HG02759 (cell line): ENCODE data around the gene GJA1.
"Not testable (repeated sequence)": the region's sequence is repeated elsewhere in the genome, so short reads cannot be mapped to it uniquely, and the experiment has no call there.

Experiments
- ATAC-seq: cut with Tn5 transposase; IDR thresholded peaks from one replicate; pipeline ENCODE4 v1.9.1; 2021; ENCODE audit warnings: mild to moderate bottlenecking, moderate library complexity; ENCODE audit not compliant: unreplicated experiment

The GJA1 gene

DNA sequence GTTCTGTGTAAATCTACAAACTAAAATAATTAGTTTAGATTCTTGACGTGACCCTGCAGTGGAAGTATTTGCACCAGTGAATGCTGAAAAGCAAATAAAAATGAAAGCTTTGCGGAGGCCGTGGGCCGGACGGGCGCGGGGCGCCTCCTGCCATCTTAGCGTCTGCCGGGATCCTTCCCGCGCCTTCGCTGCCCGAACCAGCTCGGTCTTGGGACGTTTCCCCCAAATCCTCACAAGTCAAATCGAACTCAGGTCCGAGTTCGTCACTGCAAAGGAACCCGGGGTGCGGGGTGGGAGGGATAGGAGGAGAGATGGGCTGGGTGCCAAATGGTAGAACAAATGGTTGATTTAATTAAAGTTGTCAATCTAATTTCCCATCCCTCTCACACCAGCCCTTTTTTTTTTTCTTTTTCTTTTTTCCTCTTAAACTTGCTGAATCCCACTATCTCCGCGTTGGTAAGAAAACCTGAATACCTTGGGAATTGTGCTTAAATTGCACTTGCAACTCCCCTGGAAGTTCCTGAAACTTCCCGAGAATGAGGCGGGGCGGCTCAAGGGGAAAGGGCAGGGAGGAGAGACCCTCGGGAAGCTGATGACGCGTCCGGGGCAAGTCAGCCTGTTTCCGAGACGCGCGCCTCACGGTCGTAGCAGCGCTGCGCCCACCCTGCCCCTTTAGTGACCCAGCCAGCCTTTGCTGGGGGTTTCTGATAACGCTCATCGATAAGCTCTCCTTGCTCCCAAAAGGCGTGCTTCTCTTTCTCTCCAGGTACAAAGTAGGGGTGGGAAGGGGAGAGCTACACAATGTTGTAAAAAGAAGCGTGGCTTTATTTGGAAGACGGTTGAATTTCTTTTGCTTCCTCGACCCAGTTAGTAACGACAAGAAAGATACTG, 1.8 kb downstream of the GJA1 start:
- ATAC-seq: peak; percentile 48

DNA sequence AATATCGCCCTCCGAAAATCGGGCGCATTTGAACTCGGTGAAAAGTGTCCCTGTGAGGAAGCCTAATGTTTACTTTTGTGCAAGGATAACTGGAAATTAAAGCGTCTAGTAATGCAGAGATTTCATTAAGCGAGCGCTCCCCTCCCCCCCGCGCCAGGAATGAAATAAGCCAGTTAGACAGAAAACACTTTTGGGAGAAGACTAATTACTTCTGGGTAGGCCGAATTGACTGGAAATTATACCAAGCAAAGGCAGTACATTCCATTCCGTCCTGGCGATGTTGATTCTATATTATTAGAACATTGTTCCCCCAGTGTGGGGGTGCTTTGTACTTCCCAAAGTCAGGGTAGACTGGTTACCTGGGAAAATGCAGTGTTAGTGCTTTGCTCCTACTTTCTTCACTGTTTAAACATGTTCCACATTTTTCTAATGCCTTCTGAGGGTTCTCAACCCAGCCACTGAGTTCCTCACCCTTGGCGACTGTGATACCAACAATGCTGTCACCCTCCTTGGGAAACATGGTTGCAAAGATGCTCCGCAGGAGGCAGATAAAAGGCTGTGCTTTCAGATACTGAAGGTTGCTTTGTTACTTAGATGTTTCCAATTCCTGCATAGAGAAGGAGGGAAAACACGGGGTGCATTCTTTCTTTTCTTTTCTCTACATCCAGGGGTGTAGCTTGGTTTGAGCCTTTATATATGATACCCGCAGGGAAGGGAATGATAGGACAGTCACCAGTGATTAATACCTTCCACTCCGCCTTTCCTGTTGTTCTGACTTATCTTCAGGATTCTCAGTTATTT, 2.6 kb downstream of the GJA1 start:
- no peak for ATAC-seq

DNA sequence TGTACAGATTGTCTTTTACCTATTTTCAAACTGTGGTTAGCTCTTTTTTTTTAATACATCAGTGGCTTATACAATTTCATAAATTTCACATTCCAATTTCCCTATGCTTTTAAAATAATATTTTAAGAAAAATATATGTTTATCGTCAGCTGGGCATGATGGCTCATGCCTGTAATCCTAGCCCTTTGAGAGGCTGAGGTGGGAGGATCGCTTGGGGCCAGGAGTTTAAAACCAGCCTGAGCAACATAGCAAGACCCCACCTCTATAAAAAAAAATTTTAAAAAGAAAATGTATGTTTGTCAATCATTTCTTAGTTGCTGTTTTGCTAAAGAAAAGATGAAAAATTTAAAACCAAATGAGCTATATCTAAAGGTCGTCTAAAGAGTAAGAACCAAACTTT, 3.4 kb downstream of the GJA1 start:
- no peak for ATAC-seq

DNA sequence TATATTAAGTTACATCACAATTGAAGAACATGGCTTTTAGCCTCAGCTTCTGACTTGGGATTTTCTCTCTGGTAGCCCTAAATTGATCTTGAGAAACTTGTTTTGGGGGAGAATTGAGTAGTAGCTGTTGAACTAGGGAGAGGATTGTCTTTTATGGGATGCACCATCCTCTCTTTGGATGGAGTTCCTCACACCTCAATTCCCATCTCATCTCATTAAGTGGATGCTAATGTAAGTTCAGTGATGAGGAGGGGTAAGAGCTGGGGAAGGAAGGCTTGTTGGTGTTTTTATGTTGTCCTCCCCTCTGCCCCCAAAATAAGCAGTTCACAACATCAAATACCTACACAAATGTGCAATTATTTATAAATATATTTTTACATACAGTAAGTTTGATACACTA, 4.0 kb downstream of the GJA1 start:
- no peak for ATAC-seq

DNA sequence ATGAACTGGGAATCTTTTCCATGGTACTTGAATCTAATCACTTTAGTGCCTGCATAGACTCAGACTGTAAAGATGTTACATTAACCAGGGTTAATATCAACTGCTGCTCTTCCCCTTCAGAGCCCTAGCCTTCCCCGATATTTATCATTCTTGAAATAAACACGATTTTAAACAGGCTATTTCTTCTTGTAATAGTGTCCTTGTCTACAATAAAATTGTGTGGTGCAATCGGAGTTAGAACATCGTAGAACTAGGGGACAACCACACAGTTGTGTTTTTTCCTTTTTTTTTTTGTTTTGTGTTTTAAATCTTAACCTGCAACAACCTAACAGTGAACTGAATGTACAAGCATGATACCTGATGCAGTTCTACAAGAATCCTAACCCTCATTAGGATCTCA, 4.5 kb downstream of the GJA1 start:
- no peak for ATAC-seq

DNA sequence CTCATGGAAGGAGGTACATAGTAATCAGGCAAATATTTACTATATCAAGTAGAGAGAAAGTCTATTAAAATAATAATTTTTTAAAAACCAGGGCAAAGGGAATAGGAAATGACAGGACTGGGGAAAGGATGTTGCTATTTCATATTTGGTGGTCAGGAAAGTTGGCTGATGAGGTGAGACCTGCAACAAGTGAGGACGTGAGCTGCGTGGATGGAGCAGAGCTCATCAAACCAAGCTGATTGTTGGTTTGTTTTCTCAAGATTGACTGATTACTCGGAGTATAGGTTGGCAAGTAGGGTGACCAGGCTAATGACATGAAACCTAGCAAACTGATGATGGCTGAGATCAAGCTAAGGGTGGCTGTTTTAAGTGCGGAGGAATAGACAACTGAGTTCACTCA, 6.0 kb downstream of the GJA1 start:
- ATAC-seq: no peak

DNA sequence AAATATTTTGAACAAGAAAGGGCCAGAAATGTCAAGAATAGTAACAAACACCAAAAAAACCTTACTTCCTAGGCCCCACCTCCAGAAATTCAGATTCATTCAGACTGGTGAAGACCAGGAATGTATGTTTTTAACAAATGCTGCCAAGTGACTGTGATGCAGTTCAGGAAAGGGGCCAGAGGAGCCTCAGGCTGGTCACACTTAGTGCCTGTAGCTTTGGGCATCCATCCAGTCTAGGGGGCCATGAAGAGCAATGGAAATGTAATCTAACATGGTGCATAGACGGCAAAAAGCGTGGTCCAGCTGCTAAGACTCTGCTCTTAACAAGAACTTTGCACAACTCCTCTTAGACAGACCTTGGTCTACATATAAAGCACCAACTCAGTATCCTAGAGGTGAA, 7.1 kb downstream of the GJA1 start:
- ATAC-seq: no peak

DNA sequence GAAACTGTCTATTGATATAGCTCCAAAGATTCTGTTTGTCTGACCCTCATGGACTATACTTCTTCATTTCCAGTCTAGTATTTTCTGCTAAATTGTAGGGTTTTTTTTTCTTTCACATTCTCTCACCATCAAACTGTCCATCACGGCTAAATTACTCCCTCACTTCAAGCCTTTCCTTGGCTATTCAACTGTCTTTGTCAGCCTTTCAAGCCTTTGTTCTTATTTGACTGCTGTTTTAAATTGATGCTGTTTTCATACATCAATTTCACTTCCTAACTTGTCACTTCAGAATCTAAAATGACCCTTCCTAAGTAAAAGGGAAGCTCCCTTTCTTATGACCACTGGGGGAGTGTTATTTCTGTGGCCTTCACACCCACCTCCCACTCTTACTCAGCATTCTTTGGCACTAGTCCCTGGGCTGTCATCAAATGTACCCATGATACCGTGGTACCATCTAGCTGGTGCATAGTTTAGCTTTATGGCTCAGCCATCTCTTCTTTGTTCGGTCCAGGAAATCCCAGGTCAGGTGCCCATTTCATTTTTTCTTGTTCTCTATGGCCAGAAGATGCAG, 8.6 kb downstream of the GJA1 start:
- no peak for ATAC-seq

DNA sequence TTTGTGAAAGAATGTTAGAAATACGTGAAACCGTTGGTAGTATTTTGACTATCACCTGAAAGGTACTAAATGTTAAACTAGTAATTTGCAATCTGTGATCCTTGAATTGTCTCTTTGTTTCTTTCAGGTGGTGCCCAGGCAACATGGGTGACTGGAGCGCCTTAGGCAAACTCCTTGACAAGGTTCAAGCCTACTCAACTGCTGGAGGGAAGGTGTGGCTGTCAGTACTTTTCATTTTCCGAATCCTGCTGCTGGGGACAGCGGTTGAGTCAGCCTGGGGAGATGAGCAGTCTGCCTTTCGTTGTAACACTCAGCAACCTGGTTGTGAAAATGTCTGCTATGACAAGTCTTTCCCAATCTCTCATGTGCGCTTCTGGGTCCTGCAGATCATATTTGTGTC, 11.3 kb downstream of the GJA1 start:
- not testable (repeated sequence) for ATAC-seq

DNA sequence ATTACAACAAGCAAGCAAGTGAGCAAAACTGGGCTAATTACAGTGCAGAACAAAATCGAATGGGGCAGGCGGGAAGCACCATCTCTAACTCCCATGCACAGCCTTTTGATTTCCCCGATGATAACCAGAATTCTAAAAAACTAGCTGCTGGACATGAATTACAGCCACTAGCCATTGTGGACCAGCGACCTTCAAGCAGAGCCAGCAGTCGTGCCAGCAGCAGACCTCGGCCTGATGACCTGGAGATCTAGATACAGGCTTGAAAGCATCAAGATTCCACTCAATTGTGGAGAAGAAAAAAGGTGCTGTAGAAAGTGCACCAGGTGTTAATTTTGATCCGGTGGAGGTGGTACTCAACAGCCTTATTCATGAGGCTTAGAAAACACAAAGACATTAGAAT, 12.3 kb downstream of the GJA1 start:
- not testable (repeated sequence) for ATAC-seq

DNA sequence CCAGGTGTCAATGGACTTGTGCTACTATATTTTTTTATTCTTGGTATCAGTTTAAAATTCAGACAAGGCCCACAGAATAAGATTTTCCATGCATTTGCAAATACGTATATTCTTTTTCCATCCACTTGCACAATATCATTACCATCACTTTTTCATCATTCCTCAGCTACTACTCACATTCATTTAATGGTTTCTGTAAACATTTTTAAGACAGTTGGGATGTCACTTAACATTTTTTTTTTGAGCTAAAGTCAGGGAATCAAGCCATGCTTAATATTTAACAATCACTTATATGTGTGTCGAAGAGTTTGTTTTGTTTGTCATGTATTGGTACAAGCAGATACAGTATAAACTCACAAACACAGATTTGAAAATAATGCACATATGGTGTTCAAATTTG, 13.1 kb downstream of the GJA1 start:
- ATAC-seq: not testable (repeated sequence)

DNA sequence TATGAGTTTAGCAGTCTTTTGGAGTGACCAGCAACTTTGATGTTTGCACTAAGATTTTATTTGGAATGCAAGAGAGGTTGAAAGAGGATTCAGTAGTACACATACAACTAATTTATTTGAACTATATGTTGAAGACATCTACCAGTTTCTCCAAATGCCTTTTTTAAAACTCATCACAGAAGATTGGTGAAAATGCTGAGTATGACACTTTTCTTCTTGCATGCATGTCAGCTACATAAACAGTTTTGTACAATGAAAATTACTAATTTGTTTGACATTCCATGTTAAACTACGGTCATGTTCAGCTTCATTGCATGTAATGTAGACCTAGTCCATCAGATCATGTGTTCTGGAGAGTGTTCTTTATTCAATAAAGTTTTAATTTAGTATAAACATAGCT, 13.9 kb downstream of the GJA1 start:
- no peak for ATAC-seq

DNA sequence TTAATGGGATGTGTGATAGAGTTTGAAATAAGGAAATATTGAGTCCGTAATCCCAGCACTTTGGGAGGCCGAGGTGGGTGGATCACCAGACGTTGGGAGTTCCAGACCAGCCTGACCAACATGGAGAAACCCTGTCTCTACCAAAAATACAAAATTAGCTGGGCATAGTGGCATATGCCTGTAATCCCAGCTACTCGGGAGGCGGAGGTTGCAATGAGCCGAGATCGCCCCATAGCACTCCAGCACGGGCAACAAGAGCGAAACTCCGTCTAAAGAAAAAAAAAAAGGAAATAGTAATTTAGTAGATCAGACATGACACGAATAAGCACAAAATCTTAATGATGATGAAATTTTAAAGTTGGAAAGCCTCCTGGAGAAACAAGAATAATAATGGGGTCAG, 14.8 kb downstream of the GJA1 start:
- no peak for ATAC-seq

DNA sequence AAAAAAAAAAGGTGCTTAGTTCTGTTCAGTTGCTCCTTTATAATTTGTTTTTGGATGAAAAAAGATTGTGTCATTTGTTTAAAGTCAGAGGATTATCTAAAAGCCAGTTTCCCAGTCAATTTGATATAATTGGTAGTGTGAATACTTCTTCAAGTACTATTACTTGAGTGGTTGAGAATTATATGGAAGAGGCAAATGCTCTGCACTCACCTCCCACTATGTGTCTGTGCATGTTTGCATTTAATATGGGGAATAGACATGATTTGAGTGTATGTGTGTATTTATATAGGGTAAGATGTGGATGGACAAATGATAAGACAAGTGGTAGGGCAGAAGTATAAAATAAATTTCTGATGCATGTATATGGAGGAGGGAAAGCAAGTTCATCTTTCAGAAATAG, 15.8 kb downstream of the GJA1 start:
- ATAC-seq: no peak

DNA sequence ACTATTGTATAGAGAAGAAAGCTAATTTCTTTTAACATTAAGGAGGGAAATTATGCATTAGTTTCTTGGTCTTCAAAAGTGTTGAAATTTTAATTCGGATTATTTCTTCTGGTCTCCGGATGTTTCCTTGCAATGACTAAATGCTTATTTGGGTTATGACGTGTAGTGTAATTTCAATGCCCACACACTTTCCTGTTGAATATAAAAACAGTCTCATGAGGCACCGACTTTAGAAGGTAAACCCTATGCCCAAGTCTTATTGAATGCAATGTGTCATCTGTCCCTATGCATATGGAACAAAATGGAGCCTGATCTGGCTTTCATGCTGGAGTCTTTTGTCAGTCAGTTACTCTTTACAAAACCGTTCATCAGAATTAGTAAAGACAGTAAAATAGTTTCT, 17.7 kb downstream of the GJA1 start:
- ATAC-seq: no peak

DNA sequence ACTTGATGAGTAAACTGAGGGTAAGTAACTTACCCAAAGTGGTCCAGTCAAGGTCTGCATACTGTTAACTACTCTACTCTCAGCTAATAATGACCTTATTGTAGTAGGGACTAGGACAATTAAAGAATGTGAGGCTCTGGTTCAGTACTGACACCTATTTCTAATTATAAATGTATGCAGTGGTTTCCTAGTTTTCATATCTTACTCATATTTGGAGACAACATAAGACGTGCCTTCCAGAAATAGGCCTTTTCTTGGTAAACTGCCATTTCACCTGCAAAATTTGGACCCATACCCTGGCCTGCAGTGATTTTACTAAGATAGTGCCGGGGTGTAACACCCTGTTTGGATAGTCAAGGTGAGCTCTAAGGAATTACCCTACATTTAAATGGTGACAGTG, 24.7 kb downstream of the GJA1 start:
- no peak for ATAC-seq

DNA sequence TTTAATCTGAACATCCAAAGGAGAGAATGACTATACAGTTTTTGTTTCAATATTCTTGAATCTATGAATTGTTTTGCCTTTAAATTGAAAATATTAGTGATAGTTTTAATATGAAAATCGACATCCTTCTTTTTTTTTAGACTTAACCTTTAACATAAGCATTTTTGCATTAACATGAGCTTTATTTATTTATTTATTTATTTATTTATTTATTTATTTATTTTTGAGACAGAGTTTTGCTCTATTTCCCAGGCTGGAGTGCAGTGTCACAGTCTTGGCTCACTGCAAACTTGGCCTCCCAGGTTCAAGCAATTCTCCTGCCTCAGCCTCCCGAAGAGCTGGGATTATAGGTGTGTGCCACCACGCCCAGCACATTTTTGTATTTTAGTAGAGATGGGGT, 27.6 kb downstream of the GJA1 start:
- ATAC-seq: no peak

DNA sequence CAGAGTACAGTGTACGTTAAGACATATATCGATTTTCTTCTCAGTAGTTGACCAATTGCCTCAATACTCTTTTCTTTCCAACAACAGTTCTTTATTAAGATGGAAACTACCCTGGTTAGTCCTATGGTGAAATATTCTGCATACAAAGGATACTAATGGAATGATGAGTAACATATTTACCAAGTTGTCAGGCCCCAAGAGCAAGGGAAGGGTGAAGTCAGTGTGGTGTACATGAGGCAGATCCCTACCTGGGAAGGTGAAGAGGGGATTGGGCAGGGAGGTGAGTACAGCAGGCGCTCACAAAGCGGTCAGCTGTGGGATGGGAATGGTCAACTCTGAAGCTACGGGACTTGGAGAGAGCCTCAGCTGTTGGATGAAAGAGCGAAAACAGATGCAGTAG, 29.7 kb downstream of the GJA1 start:
- ATAC-seq: no peak

DNA sequence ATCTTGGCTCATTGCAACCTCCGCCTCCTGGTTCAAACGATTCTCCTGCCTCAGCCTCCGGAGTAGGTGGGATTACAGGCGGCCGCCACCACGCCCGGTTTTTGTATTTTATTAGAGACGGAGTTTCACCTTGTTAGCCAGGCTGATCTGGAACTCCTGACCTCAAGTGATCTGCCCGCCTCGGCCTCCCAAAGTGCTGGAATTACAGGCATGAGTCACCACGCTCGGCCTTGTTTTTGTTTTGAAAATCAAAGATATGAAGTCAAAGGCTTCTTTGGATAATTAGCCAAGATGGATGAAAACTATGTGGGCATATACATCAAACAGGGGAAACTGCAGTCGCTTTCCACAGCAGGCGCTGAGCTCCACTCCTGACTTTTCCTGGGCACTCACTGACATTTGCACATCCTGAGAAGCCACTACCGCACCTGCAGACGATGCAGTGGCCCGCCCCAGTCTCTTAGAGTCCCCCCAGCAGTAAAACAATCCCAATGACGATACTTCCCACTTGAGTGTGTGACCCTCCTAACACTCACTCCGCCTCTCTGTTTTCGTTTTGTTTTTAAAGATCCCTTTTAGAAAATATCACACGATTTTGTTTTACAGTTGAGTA, 44.1 kb downstream of the GJA1 start:
- ATAC-seq: no peak

DNA sequence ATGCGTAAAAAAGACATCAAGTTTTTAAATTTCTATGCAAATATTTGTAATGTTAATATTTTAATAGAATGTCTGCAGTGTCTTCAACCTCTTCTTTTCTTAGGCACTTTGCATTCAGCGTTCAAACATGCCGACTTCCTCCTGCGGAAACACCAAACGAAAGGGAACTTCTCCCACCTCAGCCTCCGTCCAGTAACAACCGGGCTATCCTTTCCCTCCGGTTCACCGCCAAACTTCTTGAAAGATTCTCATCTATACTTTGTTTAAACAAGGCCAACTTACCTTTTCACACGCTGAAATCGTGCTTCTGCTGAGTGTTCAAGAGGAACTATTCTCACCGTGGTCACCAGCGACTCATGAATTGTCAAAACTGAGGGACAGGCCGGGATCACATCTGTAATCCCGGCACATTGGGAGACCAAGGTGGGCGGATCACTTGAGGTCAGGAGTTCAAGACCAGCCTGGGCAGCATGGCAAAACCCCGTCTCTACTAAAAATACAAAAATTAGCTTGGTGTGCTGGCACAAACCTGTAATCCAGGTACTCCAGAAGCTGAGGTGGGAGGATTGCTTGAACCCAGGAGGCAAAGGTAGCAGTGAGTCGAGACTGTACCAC, 44.8 kb downstream of the GJA1 start:
- ATAC-seq: no peak
